Endothelial cell of umbilical vein (primary cell): ENCODE data around the gene GAL3ST2. TPM values are rescaled to one million over a fixed set of nuclear protein-coding genes. Genes with fewer than 3 reads are reported as not detected.

Source experiments
- BruUV-seq: library from RNA; stranded (reverse); fragments of 400-500 nt; replicated peaks from 2 replicates; lab custom pipeline; 2021; lab: Mats Ljungman, UMichigan
- CTCF ChIA-PET: fragments of 300-600, 350-600 bp; sonication (Branson Sonifier 250); formaldehyde crosslinking; loops from one replicate; lab custom pipeline; 2021; ENCODE audit warnings: antibody characterized with exemption, inconsistent platforms; lab: Charles Lee
- POLR2A ChIA-PET: fragments of 300-600, 350-600 bp; sonication (Branson Sonifier 250); formaldehyde crosslinking; loops from one replicate; lab custom pipeline; 2021; ENCODE audit warnings: antibody characterized with exemption, inconsistent platforms; lab: Charles Lee
- DNase-seq: peaks from one replicate; pipeline ENCODE4 v3.0.0-alpha.2; 2011; ENCODE audit warnings: low read depth, low spot score
- FAIRE-seq: peaks from 2 replicates; lab custom pipeline; 2011; peaks lifted over from hg19 to GRCh38; lab: Jason Lieb, UNC
- H2AFZ ChIP-seq: 2 replicates; pipeline ENCODE4 v1.6.0; 2012; ENCODE audit warnings: low read depth, low read length, control low read depth, inconsistent platforms
- H3K27ac ChIP-seq: 2 replicates; pipeline ENCODE4 v1.5.1; 2011; ENCODE audit warnings: low read depth, mild to moderate bottlenecking, control low read depth, low read length, moderate library complexity; ENCODE audit not compliant: insufficient read depth
- H3K27me3 ChIP-seq, 2 experiments: 2 replicates each; pipeline versions ENCODE4 v1.6.0 to v1.6.1; 2011; ENCODE audit warnings: low read length in 2 of 2, mixed read lengths in 1 of 2; ENCODE audit not compliant: control insufficient read depth in 2 of 2, insufficient read depth in 2 of 2
- H3K36me3 ChIP-seq, 2 experiments: 2 replicates in 1 of 2; 3 replicates in 1 of 2; pipeline ENCODE4 v1.5.1; 2011; ENCODE audit warnings: low read length in 2 of 2, mild to moderate bottlenecking in 1 of 2, moderate library complexity in 1 of 2; ENCODE audit not compliant: control insufficient read depth in 2 of 2, insufficient read depth in 2 of 2; ENCODE audit errors: extremely low read depth in 1 of 2
- H3K4me1 ChIP-seq: 3 replicates; pipeline ENCODE4 v1.5.1; 2011; ENCODE audit warnings: mild to moderate bottlenecking, low read length; ENCODE audit not compliant: control insufficient read depth, insufficient read depth; ENCODE audit errors: extremely low read depth
- H3K4me2 ChIP-seq: 2 replicates; pipeline ENCODE4 v1.6.1; 2011; ENCODE audit warnings: low read length, control low read depth, mixed read lengths; ENCODE audit not compliant: insufficient read depth
- H3K4me3 ChIP-seq, 3 experiments: fragments of 200-600 bp in 1 of 3; sonication (generic), shearing (Covaris generic) in 1 of 3; replicated peaks in 1 of 3; 2 replicates each; pipeline ENCODE4 v1.5.1; 2011 to 2016; ENCODE audit warnings: control low read depth in 3 of 3, low read length in 3 of 3, mild to moderate bottlenecking in 2 of 3, inconsistent platforms in 1 of 3, low read depth in 1 of 3, moderate library complexity in 1 of 3; ENCODE audit not compliant: insufficient read depth in 1 of 3
- H3K79me2 ChIP-seq: 2 replicates; pipeline ENCODE4 v1.6.0; 2012; ENCODE audit warnings: low read length, inconsistent platforms; ENCODE audit not compliant: control insufficient read depth, insufficient read depth
- H3K9ac ChIP-seq: replicated peaks from 2 replicates; pipeline ENCODE3; 2011; ENCODE audit warnings: low read length, control low read depth; ENCODE audit not compliant: insufficient read depth; ENCODE audit errors: extremely low read depth
- H3K9me1 ChIP-seq: replicated peaks from 3 replicates; pipeline ENCODE4 v1.6.0; 2011; ENCODE audit warnings: mild to moderate bottlenecking, low read length; ENCODE audit not compliant: control insufficient read depth, insufficient read depth; ENCODE audit errors: extremely low read depth
- H3K9me3 ChIP-seq: replicated peaks from 2 replicates; pipeline ENCODE4 v1.5.1; 2012; ENCODE audit warnings: low read length, inconsistent platforms; ENCODE audit not compliant: control insufficient read depth, insufficient read depth
- H4K20me1 ChIP-seq: replicated peaks from 2 replicates; pipeline ENCODE3; 2011; ENCODE audit warnings: mild to moderate bottlenecking, low read length; ENCODE audit not compliant: control insufficient read depth, insufficient read depth; ENCODE audit errors: extremely low read depth
- CTCF ChIP-seq, 2 donors: IDR thresholded peaks; 1 replicate in 1 of 2; 2 replicates in 1 of 2; pipeline ENCODE4 v1.5.1; 2011; ENCODE audit warnings: low read length in 2 of 2, mild to moderate bottlenecking in 2 of 2, moderate library complexity in 2 of 2, control low read depth in 1 of 2, inconsistent platforms in 1 of 2, low read depth in 1 of 2; ENCODE audit not compliant: insufficient read depth in 1 of 2; ENCODE audit errors: extremely low read depth in 1 of 2
- EZH2 ChIP-seq: IDR thresholded peaks from 2 replicates; pipeline ENCODE4 v1.6.1; 2012; ENCODE audit warnings: borderline replicate concordance, low read depth, mild to moderate bottlenecking, moderate library complexity, low read length, inconsistent platforms; ENCODE audit not compliant: severe bottlenecking
- FOS ChIP-seq: IDR thresholded peaks from 2 replicates; pipeline ENCODE4 v1.6.1; 2011; ENCODE audit warnings: mild to moderate bottlenecking, low read length, moderate library complexity, borderline replicate concordance; ENCODE audit not compliant: insufficient read depth
- GATA2 ChIP-seq: IDR thresholded peaks from 2 replicates; pipeline ENCODE4 v1.7.0; 2011; ENCODE audit warnings: low read depth, mild to moderate bottlenecking, moderate library complexity, mixed read lengths, low read length; ENCODE audit not compliant: insufficient read length, insufficient read depth
- JUN ChIP-seq: IDR thresholded peaks from 2 replicates; pipeline ENCODE4 v1.6.1; 2011; ENCODE audit warnings: borderline replicate concordance, low read depth; ENCODE audit not compliant: insufficient read length, insufficient read depth
- MAX ChIP-seq: IDR thresholded peaks from 2 replicates; pipeline ENCODE4 v1.6.1; 2011; ENCODE audit not compliant: insufficient read depth, insufficient read length
- MYC ChIP-seq: IDR thresholded peaks from one replicate; pipeline ENCODE4 v1.6.1; 2011; ENCODE audit warnings: mild to moderate bottlenecking, low read depth, low read length
- POLR2A ChIP-seq: IDR thresholded peaks from 2 replicates; pipeline ENCODE4 v1.6.1; 2012; ENCODE audit warnings: low read depth, mild to moderate bottlenecking, control low read depth, low read length
- POLR2AphosphoS5 ChIP-seq: IDR thresholded peaks from 2 replicates; pipeline ENCODE4 v1.6.1; 2012; ENCODE audit warnings: low read depth, mild to moderate bottlenecking, control low read depth, low read length, moderate library complexity; ENCODE audit not compliant: insufficient read depth
- dilution Hi-C: fragments of 300-500 bp; cut with MboI; formaldehyde crosslinking; loops from one replicate; pipeline ENCODE4 v1.15.0; 2019; ENCODE audit warnings: low sequenced_read_pairs; ENCODE audit not compliant: extremely low pct_ligation_motif_present
- intact Hi-C: fragments of 100-400 bp; cut with micrococcal nuclease; formaldehyde crosslinking; loops from one replicate; pipeline ENCODE4 v1.10.0; 2022
- polyA plus RNA-seq, 4 experiments: library from polyadenylated mRNA; depleted of rRNA in 3 of 4; stranded (reverse) in 3 of 4; unstranded in 1 of 4; fragments of >200 nt; gene quantifications; 2 replicates each; pipeline versions ENCODE4 v1.2.1 to v1.2.3, GENCODE V29; 2011 to 2012; ENCODE audit warnings: missing spikeins in 1 of 4
- total RNA-seq: library from RNA; stranded (reverse); gene quantifications from 2 replicates; pipeline ENCODE4 v1.2.3, GENCODE V29; 2021

The GAL3ST2 gene
- total and polyA plus RNA-seq, 2 donors (not counting 3 experiments of a cell fraction or from before 2014, with no cell fraction given): not detected

DNA sequence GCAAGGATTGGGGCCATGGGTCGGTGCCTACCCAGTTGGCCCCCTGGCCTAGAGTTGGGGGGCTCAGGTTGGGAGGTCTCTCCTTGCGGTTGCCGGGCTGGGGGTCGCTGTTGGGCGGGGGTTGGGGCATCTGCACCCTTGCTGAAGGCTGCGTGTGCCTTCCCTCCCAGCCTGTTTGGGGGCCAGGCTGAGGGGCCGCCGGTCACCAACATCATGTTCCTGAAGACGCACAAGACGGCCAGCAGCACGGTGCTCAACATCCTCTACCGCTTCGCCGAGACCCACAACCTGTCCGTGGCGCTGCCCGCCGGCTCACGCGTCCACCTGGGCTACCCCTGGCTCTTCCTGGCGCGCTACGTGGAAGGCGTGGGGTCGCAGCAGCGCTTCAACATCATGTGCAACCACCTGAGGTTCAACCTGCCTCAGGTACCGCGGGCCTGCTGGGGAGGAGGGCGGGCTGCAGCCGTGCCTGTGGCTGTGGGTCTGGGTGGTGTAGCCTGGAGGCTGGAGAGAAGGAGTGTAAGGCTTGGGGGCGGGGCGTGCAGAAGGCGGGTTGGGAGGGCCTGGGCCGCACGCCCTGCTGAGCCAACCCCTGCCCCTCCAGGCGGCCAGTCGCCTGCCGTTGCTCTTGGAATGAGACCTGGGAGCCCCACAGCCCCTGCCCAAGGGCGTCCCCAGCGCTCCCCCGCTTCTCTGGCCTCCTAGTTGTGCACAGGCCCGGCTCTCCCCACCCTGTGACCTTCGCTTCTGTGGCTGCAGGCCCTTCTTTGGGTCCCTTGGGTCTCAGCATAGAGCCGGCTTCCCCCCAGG, 25.2 kb downstream of the GAL3ST2 start:
- DNase-seq: no peak
- no peaks in the 10 kb centered on the region for H3K36me3 ChIP-seq
- no peak for FAIRE-seq
- peaks cover 15 to 18% of the 10 kb centered on the region in 2 experiments for H3K27me3 ChIP-seq
- H3K4me3 ChIP-seq: no peak overlapping the region
- TF ChIP-seq MAX: no peak
- no peak for TF ChIP-seq POLR2AphosphoS5
- no peak for TF ChIP-seq GATA2
- no peak for TF ChIP-seq JUN
- TF ChIP-seq MYC: no peak
- TF ChIP-seq POLR2A: no peak
- no peak for TF ChIP-seq EZH2
- TF ChIP-seq FOS: no peak
- TF ChIP-seq CTCF (IDR thresholded peaks at IDR 0.05; ENCODE audit: extremely low read depth in 1 of 2, insufficient read depth in 1 of 2, low read depth in 1 of 2, low read length in 2 of 2): no peak
- H4K20me1 ChIP-seq: no peaks in the 10 kb centered on the region
- no peak overlapping the region for H2AFZ ChIP-seq
- H3K9me1 ChIP-seq: no peaks in the 10 kb centered on the region
- ChIA-PET CTCF (no interaction called here), POLR2A (no interaction called here)
- no peaks in the 10 kb centered on the region for H3K79me2 ChIP-seq
- dilution Hi-C loops: no loop called here
- no peaks in the 10 kb centered on the region for H3K9me3 ChIP-seq
- no peak overlapping the region for H3K4me2 ChIP-seq
- peaks cover 5% of the 10 kb centered on the region for H3K4me1 ChIP-seq
- no TSS peak for BruUV-seq
- H3K9ac ChIP-seq: no peak overlapping the region
- H3K27ac ChIP-seq: no peak overlapping the region
- intact Hi-C loops: no loop called here
